HEK293T (cell line): Measurements from ENCODE around the gene ZC3H12D.

Experiments used
- CTCF ChIA-PET: fragments of 350-600 bp; formaldehyde crosslinking; extraction: SDS; loops from one replicate; lab custom pipeline; 2021; ENCODE audit warnings: antibody characterized with exemption, inconsistent platforms; lab: Yijun Ruan, JAX
- POLR2A ChIA-PET: fragments of 350-600 bp; formaldehyde crosslinking; extraction: SDS; loops from one replicate; lab custom pipeline; 2020; ENCODE audit warnings: antibody characterized with exemption, inconsistent platforms; lab: Yijun Ruan, JAX
- DNase-seq: peaks from one replicate; pipeline ENCODE4 v3.0.0; 2012; ENCODE audit warnings: mixed read lengths; ENCODE audit errors: extremely low spot score
- ARNT ChIP-seq: fragments of 450-650 bp; IDR thresholded peaks from 2 replicates; pipeline ENCODE4 v1.6.1; 2017; ENCODE audit warnings: mild to moderate bottlenecking
- BHLHE40 ChIP-seq: fragments of 450-650 bp; IDR thresholded peaks from 2 replicates; pipeline ENCODE4 v1.6.1; 2016; ENCODE audit warnings: mild to moderate bottlenecking, moderate library complexity, borderline replicate concordance
- CTBP1 ChIP-seq: fragments of 450-650 bp; IDR thresholded peaks from 2 replicates; pipeline ENCODE4 v1.6.1; 2016; ENCODE audit warnings: borderline replicate concordance
- ELF4 ChIP-seq: fragments of 450-650 bp; IDR thresholded peaks from 2 replicates; pipeline ENCODE4 v1.6.1; 2017; ENCODE audit warnings: antibody characterized with exemption
- FOXA1 ChIP-seq: fragments of 450-650 bp; IDR thresholded peaks from 2 replicates; pipeline ENCODE4 v1.6.1; 2016; ENCODE audit warnings: mild to moderate bottlenecking
- FOXK2 ChIP-seq: fragments of 450-650 bp; IDR thresholded peaks from 2 replicates; pipeline ENCODE4 v1.6.1; 2016; ENCODE audit warnings: mild to moderate bottlenecking
- FOXM1 ChIP-seq: fragments of 450-650 bp; IDR thresholded peaks from 2 replicates; pipeline ENCODE4 v1.6.1; 2017; ENCODE audit warnings: mild to moderate bottlenecking, borderline replicate concordance
- HDGF ChIP-seq: fragments of 450-650 bp; IDR thresholded peaks from 2 replicates; pipeline ENCODE4 v1.6.1; 2017; ENCODE audit warnings: antibody characterized with exemption, borderline replicate concordance
- L3MBTL2 ChIP-seq: fragments of 450-650 bp; conservative IDR thresholded peaks from 2 replicates; pipeline ENCODE4 v1.6.1; 2016; ENCODE audit warnings: mild to moderate bottlenecking
- LEF1 ChIP-seq: fragments of 450-650 bp; IDR thresholded peaks from 2 replicates; pipeline ENCODE4 v1.6.1; 2017; ENCODE audit warnings: mild to moderate bottlenecking, borderline replicate concordance
- NFRKB ChIP-seq: fragments of 450-650 bp; IDR thresholded peaks from 2 replicates; pipeline ENCODE4 v1.6.1; 2016; ENCODE audit warnings: mild to moderate bottlenecking, moderate library complexity
- SP1 ChIP-seq: fragments of 450-650 bp; IDR thresholded peaks from 2 replicates; pipeline ENCODE4 v1.6.1; 2017
- SUZ12 ChIP-seq: fragments of 450-650 bp; IDR thresholded peaks from 2 replicates; pipeline ENCODE4 v1.6.1; 2016; ENCODE audit warnings: mild to moderate bottlenecking
- TARDBP ChIP-seq: fragments of 450-650 bp; IDR thresholded peaks from 2 replicates; pipeline ENCODE4 v1.6.1; 2016
- ZNF384 ChIP-seq: fragments of 450-650 bp; IDR thresholded peaks from 2 replicates; pipeline ENCODE4 v1.6.1; 2016
- TF ChIP-seq, protein P1 (sequence below): fragments of 450-650 bp; IDR thresholded peaks from 2 replicates; pipeline ENCODE4 v1.6.1; 2016

Gene ZC3H12D

GRCh38 chr6:149443411-149444181 lies 41.2 kb downstream of the ZC3H12D start:
- DNase-seq, result no peak
- ChIA-PET CTCF (no interaction called here), POLR2A (no interaction called here)
- TF ChIP-seq FOXK2, result no peak
- TF ChIP-seq ELF4, result no peak
- no peak for TF ChIP-seq HDGF
- no peak for TF ChIP-seq ZNF384
- TF ChIP-seq FOXM1, result no peak
- no peak for TF ChIP-seq LEF1
- TF ChIP-seq SUZ12, result no peak
- no peak for TF ChIP-seq ARNT
- TF ChIP-seq CTBP1, result no peak

DNA sequence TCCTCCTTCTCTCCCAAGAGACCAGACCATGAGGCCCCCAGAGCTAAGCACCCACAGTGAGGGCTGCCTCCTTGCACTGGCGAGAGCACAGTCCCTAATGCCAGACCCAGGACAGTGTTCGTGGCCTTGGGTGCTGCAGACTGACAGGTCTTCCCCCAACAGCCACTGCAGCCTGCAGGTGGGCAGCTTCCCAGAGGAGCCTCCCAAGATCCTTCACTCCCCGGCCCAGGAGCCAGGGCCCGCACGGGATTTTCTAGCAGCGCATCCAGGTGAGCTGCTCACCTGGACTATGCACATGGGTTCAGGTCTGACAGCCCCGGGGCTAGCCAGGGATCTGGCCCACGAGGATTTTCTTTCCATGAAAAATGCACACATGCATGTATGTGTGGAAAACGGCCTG lies 43.1 kb downstream of the ZC3H12D start:
- ChIA-PET CTCF (interaction anchor here (1.8 to 2.2 kb wide), 2 partner anchors 10 to 76 kb away, joined by 4 to 13 read pairs; no protein-coding TSS in a partner anchor), POLR2A (no interaction called here)
- TF ChIP-seq L3MBTL2, result no peak
- no peak for TF ChIP-seq NFRKB
- TF ChIP-seq HDGF, result no peak
- TF ChIP-seq ARNT, result no peak
- no peak for TF ChIP-seq LEF1
- no peak for TF ChIP-seq ELF4
- no peak for TF ChIP-seq FOXK2
- no peak for TF ChIP-seq BHLHE40
- TF ChIP-seq FOXM1, result no peak
- TF ChIP-seq SUZ12, result no peak
- DNase-seq, result no peak

- DNase-seq, result no peak
- ChIA-PET CTCF (interaction anchor here (1.0 to 2.2 kb wide), 4 partner anchors 8 to 360 kb away, joined by 3 to 13 read pairs (median 4); no protein-coding TSS in a partner anchor), POLR2A (no interaction called here)
- TF ChIP-seq, protein P1, sequence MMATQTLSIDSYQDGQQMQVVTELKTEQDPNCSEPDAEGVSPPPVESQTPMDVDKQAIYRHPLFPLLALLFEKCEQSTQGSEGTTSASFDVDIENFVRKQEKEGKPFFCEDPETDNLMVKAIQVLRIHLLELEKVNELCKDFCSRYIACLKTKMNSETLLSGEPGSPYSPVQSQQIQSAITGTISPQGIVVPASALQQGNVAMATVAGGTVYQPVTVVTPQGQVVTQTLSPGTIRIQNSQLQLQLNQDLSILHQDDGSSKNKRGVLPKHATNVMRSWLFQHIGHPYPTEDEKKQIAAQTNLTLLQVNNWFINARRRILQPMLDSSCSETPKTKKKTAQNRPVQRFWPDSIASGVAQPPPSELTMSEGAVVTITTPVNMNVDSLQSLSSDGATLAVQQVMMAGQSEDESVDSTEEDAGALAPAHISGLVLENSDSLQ, result peak; percentile 36
- TF ChIP-seq FOXA1, result no peak
Observed at GRCh38 chr6:149440735-149441671, 43.8 kb downstream of the ZC3H12D start.

DNA sequence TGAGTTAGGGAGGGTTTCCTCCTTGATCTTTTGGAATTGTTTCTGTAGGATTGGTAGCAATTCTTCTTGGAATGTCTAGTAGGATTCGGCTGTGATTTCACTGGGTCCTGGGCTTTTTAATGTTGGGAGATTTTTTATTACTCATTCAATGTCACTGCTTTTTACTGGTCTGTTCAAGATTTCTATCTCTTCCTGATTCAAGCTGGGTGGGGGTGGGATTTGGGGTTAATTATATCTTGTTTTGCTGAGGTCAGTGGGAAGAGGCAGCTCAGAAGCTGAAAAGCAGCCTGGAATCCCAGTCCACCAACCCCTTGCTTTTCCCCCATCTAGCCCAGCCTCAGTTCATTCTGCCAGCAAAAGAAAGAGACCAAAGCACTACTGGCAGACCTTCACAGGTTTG lies 45.2 kb downstream of the ZC3H12D start:
- DNase-seq, result no peak
- ChIA-PET CTCF (no interaction called here), POLR2A (no interaction called here)
- TF ChIP-seq FOXM1 (no peak), ARNT (no peak), NFRKB (no peak), TARDBP (no peak), SUZ12 (no peak), L3MBTL2 (no peak)
- TF ChIP-seq, protein P1, result no peak

GRCh38 chr6:149438855-149439254 lies 46.0 kb downstream of the ZC3H12D start:
- no peak for DNase-seq
- POLR2A ChIA-PET, result no interaction called here
- CTCF ChIA-PET, result no interaction called here
- TF ChIP-seq FOXM1 (no peak), FOXK2 (no peak), TARDBP (no peak), ZNF384 (no peak), FOXA1 (no peak), SP1 (no peak), ELF4 (no peak), HDGF (no peak), SUZ12 (no peak), CTBP1 (no peak), LEF1 (no peak), ARNT (no peak), BHLHE40 (no peak), NFRKB (no peak), L3MBTL2 (no peak)
- TF ChIP-seq, protein P1, result no peak

GRCh38 chr6:149437212-149437611 lies 47.6 kb downstream of the ZC3H12D start:
- ChIA-PET POLR2A (no interaction called here), CTCF (no interaction called here)
- DNase-seq, result no peak
- TF ChIP-seq, protein P1, result no peak
- TF ChIP-seq SUZ12, result no peak
- no peak for TF ChIP-seq FOXA1
- TF ChIP-seq LEF1, result no peak
- no peak for TF ChIP-seq FOXM1
- no peak for TF ChIP-seq L3MBTL2
- TF ChIP-seq BHLHE40, result no peak
